Measurements from ENCODE around the gene PLCB2. TPM values are rescaled to one million over a fixed set of nuclear protein-coding genes. Genes with fewer than 3 reads are reported as not detected.
A peak's percentile ranks its signal among the peaks of the same experiment; 100 is the strongest.

The PLCB2 gene
- polyA plus RNA-seq, 1 donor from 2014 or later: 7.4 TPM

DNA sequence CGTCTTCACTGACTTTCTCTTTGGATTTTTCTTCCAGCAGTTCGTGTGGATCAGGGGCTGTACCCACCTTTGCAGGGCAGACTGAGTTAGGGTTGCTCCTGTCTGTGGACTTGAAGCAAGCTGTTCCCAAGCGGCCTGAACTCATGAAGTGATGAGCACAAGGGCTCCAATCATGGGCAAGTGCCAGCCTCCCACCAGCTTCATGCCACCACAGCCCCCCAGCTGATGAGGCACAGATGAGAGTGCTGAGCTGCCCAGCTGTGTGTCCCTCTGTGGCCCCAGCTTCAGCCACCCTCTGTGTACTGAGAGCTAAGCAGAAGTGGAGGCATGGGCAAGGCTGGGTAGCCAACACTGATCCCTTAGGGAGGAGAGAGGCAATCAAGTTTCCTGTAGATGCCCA lies 3.3 kb upstream of the PLCB2 start:
- H3K27me3 ChIP-seq (ENCODE audit: insufficient read depth, low read depth, low read length): no peaks in the 10 kb centered on the region

DNA sequence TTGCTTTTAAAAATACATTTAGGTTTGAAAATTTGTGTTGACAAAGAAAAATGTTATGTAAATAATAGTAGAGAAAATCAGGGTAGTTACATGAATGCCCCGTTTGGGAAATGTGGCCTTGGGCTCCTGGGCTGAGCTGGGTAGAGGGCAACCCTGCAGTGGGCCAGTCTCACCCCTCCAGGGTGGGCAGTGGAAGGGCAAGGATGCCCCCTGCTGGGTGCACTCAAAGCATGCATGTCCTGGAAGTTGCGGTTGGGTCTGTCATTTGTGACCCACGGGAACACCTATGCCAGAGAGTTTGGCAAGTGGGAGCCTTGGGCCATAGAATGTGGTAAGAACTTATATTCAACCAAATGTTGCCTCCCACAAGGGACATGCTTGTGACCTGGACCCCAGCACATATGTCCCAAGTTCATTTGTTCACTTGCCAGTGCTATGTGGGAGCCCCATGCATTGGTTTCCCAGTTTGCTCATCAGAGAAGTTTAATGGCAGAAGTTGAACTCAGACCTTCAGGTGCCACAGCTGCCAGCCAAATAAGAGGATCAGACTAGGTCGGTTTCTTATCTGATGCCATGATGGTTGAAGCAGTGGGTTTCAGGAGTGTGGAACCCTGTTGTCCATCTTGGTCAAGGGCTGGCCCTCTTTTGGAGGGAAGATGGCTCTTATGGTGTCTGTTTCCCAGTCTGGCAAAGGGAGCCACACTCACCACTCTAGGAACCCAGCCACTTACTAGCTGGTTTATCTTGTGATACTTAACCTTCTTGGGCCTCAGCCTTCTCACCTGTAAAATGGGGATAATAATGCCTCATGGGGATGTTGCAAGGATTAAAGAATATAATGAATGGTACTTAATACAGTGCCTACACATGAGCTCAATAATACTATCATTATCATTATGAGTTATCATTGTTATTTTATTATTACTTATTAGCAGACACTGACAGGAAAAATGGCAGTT lies 2.5 kb upstream of the PLCB2 start:
- no peaks in the 10 kb centered on the region for H3K9me2 ChIP-seq (ENCODE audit: insufficient read depth, low read length)
- H3K9me3 ChIP-seq (ENCODE audit: low read length): no peaks in the 10 kb centered on the region
- H2AFZ ChIP-seq (ENCODE audit: low read depth, low read length): no peak overlapping the region
- H3K4me3 ChIP-seq (ENCODE audit: low read length): no peak overlapping the region
- no peaks in the 10 kb centered on the region for H3K79me2 ChIP-seq (replicated peaks; ENCODE audit: insufficient read depth, low read length)
- no peak overlapping the region for H3K27ac ChIP-seq (ENCODE audit: low read length)
- no peaks in the 10 kb centered on the region for H3K27me3 ChIP-seq (ENCODE audit: insufficient read depth, low read depth, low read length)
- no peaks in the 10 kb centered on the region for H3F3A ChIP-seq (ENCODE audit: insufficient read depth, low read length, poor library complexity, severe bottlenecking)
- H4K20me1 ChIP-seq (ENCODE audit: insufficient read depth): no peaks in the 10 kb centered on the region
- H3K9ac ChIP-seq (ENCODE audit: low read length): no peak overlapping the region
- no peaks in the 10 kb centered on the region for H3K36me3 ChIP-seq (ENCODE audit: insufficient read depth, low read length)
- TF ChIP-seq RAD21 (conservative IDR thresholded peaks at IDR 0.05) (peak; percentile 87), EP300 (conservative IDR thresholded peaks at IDR 0.05; ENCODE audit: poor library complexity, severe bottlenecking) (no peak), TAF1 (IDR thresholded peaks at IDR 0.05; ENCODE audit: low read depth) (no peak), EZH2 (IDR thresholded peaks at IDR 0.05; ENCODE audit: borderline replicate concordance, insufficient read depth, low read length, poor library complexity, severe bottlenecking) (no peak), POLR2AphosphoS5 (IDR thresholded peaks at IDR 0.05) (no peak), MXI1 (conservative IDR thresholded peaks at IDR 0.05; ENCODE audit: poor library complexity, severe bottlenecking) (no peak), SMC3 (conservative IDR thresholded peaks at IDR 0.05; ENCODE audit: poor library complexity) (peak; percentile 91)
- TF ChIP-seq, protein P1, sequence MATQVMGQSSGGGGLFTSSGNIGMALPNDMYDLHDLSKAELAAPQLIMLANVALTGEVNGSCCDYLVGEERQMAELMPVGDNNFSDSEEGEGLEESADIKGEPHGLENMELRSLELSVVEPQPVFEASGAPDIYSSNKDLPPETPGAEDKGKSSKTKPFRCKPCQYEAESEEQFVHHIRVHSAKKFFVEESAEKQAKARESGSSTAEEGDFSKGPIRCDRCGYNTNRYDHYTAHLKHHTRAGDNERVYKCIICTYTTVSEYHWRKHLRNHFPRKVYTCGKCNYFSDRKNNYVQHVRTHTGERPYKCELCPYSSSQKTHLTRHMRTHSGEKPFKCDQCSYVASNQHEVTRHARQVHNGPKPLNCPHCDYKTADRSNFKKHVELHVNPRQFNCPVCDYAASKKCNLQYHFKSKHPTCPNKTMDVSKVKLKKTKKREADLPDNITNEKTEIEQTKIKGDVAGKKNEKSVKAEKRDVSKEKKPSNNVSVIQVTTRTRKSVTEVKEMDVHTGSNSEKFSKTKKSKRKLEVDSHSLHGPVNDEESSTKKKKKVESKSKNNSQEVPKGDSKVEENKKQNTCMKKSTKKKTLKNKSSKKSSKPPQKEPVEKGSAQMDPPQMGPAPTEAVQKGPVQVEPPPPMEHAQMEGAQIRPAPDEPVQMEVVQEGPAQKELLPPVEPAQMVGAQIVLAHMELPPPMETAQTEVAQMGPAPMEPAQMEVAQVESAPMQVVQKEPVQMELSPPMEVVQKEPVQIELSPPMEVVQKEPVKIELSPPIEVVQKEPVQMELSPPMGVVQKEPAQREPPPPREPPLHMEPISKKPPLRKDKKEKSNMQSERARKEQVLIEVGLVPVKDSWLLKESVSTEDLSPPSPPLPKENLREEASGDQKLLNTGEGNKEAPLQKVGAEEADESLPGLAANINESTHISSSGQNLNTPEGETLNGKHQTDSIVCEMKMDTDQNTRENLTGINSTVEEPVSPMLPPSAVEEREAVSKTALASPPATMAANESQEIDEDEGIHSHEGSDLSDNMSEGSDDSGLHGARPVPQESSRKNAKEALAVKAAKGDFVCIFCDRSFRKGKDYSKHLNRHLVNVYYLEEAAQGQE (IDR thresholded peaks at IDR 0.05; ENCODE audit: borderline replicate concordance): no peak
- TF ChIP-seq, protein P2, sequence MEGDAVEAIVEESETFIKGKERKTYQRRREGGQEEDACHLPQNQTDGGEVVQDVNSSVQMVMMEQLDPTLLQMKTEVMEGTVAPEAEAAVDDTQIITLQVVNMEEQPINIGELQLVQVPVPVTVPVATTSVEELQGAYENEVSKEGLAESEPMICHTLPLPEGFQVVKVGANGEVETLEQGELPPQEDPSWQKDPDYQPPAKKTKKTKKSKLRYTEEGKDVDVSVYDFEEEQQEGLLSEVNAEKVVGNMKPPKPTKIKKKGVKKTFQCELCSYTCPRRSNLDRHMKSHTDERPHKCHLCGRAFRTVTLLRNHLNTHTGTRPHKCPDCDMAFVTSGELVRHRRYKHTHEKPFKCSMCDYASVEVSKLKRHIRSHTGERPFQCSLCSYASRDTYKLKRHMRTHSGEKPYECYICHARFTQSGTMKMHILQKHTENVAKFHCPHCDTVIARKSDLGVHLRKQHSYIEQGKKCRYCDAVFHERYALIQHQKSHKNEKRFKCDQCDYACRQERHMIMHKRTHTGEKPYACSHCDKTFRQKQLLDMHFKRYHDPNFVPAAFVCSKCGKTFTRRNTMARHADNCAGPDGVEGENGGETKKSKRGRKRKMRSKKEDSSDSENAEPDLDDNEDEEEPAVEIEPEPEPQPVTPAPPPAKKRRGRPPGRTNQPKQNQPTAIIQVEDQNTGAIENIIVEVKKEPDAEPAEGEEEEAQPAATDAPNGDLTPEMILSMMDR (IDR thresholded peaks at IDR 0.05; ENCODE audit: poor library complexity, severe bottlenecking): peak; percentile 77
- H3K4me2 ChIP-seq (ENCODE audit: low read length): no peak overlapping the region

More for the DNA sequence above, 3.3 kb upstream of the PLCB2 start:
- H3K79me2 ChIP-seq (replicated peaks; ENCODE audit: insufficient read depth, low read length): no peaks in the 10 kb centered on the region
- H3K4me2 ChIP-seq (ENCODE audit: low read length): no peak overlapping the region
- no peaks in the 10 kb centered on the region for H3K9me3 ChIP-seq (ENCODE audit: low read length)
- H3K9me2 ChIP-seq (ENCODE audit: insufficient read depth, low read length): no peaks in the 10 kb centered on the region
- no peaks in the 10 kb centered on the region for H3F3A ChIP-seq (ENCODE audit: insufficient read depth, low read length, poor library complexity, severe bottlenecking)
- no peak overlapping the region for H3K9ac ChIP-seq (ENCODE audit: low read length)
- H3K36me3 ChIP-seq (ENCODE audit: insufficient read depth, low read length): no peaks in the 10 kb centered on the region
- no peaks in the 10 kb centered on the region for H4K20me1 ChIP-seq (ENCODE audit: insufficient read depth)
- H3K4me3 ChIP-seq (ENCODE audit: low read length): no peak overlapping the region
- TF ChIP-seq RAD21 (conservative IDR thresholded peaks at IDR 0.05) (no peak), MXI1 (conservative IDR thresholded peaks at IDR 0.05; ENCODE audit: poor library complexity, severe bottlenecking) (no peak)
- TF ChIP-seq, protein P1 (IDR thresholded peaks at IDR 0.05; ENCODE audit: borderline replicate concordance): no peak
- H3K27ac ChIP-seq (ENCODE audit: low read length): no peak overlapping the region
- H2AFZ ChIP-seq (ENCODE audit: low read depth, low read length): no peak overlapping the region
